A549 (cell line): ENCODE measurements around the gene NKAIN2. TPM values are rescaled to one million over a fixed set of nuclear protein-coding genes. Genes with fewer than 3 reads are reported as not detected.

ENCODE experiments used
- ATAC-seq, 2 experiments: fragments of 200-7000 bp in 1 of 2; fragments of >200 bp in 1 of 2; cut with Nextera tagmentation in 1 of 2; cut with Tn5 transposase in 1 of 2; 3 replicates each; pipeline versions ENCODE4 v1.8.0 to v1.9.1; 2018 to 2020; ENCODE audit warnings: mild to moderate bottlenecking in 1 of 2, moderate library complexity in 1 of 2
- CTCF ChIA-PET: fragments of 300-600 bp; sonication (Branson Sonifier 250); formaldehyde crosslinking; extraction: SDS; loops from one replicate; lab custom pipeline; 2021; ENCODE audit warnings: antibody characterized with exemption, inconsistent platforms; lab: Yijun Ruan, JAX
- POLR2A ChIA-PET: fragments of 350-600 bp; formaldehyde crosslinking; extraction: SDS; loops from one replicate; lab custom pipeline; 2021; ENCODE audit warnings: antibody characterized with exemption, inconsistent platforms; lab: Yijun Ruan, JAX
- DNase-seq, 2 experiments: peaks; one replicate each; pipeline versions ENCODE4 v3.0.0 to v3.0.0-alpha.2; 2011 to 2016; ENCODE audit warnings: low read depth in 1 of 2, low spot score in 1 of 2
- FAIRE-seq: peaks from 2 replicates; lab custom pipeline; 2011; peaks lifted over from hg19 to GRCh38; lab: Jason Lieb, UNC
- H3K27ac ChIP-seq, 2 experiments: fragments of >200 bp; sonication (Bioruptor Twin); formaldehyde crosslinking; 3 replicates each; pipeline ENCODE4 v1.5.1; 2016 to 2017
- H3K4me1 ChIP-seq: fragments of >200 bp; sonication (Bioruptor Twin); formaldehyde crosslinking; 3 replicates; pipeline ENCODE4 v1.6.1; 2016
- H3K4me2 ChIP-seq: fragments of >200 bp; sonication (Bioruptor Twin); formaldehyde crosslinking; 3 replicates; pipeline ENCODE4 v1.6.1; 2016
- H3K4me3 ChIP-seq: fragments of >200 bp; sonication (Bioruptor Twin); formaldehyde crosslinking; 3 replicates; pipeline ENCODE4 v1.5.1; 2016
- H3K9me3 ChIP-seq: fragments of >200 bp; sonication (Bioruptor Twin); formaldehyde crosslinking; 3 replicates; pipeline ENCODE4 v1.6.1; 2016
- CBX8 ChIP-seq: fragments of 200-600 bp; sonication (generic); IDR thresholded peaks from 2 replicates; pipeline ENCODE4 v1.6.1; 2016
- EHF ChIP-seq: fragments of 250-450 bp; sonication (Bioruptor Pico); IDR thresholded peaks from 2 replicates; pipeline ENCODE4 v1.5.0; 2020; ENCODE audit warnings: mild to moderate bottlenecking
- EP300 ChIP-seq, 2 experiments: fragments of >200 bp; sonication (Bioruptor Twin); formaldehyde crosslinking; IDR thresholded peaks; 2 replicates in 1 of 2; 3 replicates in 1 of 2; pipeline ENCODE4 v1.6.1; 2016 to 2017
- HDAC2 ChIP-seq: fragments of 200-600 bp; sonication (generic); IDR thresholded peaks from 2 replicates; pipeline ENCODE4 v1.6.1; 2016
- JUN ChIP-seq, 2 experiments: fragments of >200 bp; sonication (Bioruptor Twin); formaldehyde crosslinking; IDR thresholded peaks; 2 replicates in 1 of 2; 3 replicates in 1 of 2; pipeline ENCODE4 v1.6.1; 2016 to 2017
- JUNB ChIP-seq: fragments of >200 bp; sonication (Bioruptor Twin); formaldehyde crosslinking; IDR thresholded peaks from 2 replicates; pipeline ENCODE4 v1.6.1; 2016
- KDM1A ChIP-seq: fragments of 200-600 bp; sonication (generic); IDR thresholded peaks from 2 replicates; pipeline ENCODE4 v1.6.1; 2016; ENCODE audit warnings: low read depth, mild to moderate bottlenecking
- MAFK ChIP-seq: fragments of 450-650 bp; IDR thresholded peaks from 2 replicates; pipeline ENCODE4 v1.6.1; 2014; ENCODE audit not compliant: partially characterized antibody
- NFE2L2 ChIP-seq: fragments of 150-350 bp; conservative IDR thresholded peaks from 2 replicates; pipeline ENCODE4 v1.6.1; 2014; ENCODE audit warnings: low read length
- NPAS2 ChIP-seq: fragments of 250-450 bp; sonication (Bioruptor Pico); IDR thresholded peaks from 2 replicates; pipeline ENCODE4 v1.8.0; 2022; ENCODE audit warnings: mild to moderate bottlenecking, moderate library complexity, borderline replicate concordance
- SMC3 ChIP-seq: fragments of >200 bp; sonication (Bioruptor Twin); formaldehyde crosslinking; IDR thresholded peaks from 3 replicates; pipeline ENCODE4 v1.6.1; 2018; ENCODE audit warnings: inconsistent platforms
- ZFP36 ChIP-seq: fragments of 450-650 bp; IDR thresholded peaks from 2 replicates; pipeline ENCODE4 v1.6.1; 2014; ENCODE audit warnings: borderline replicate concordance; ENCODE audit not compliant: partially characterized antibody
- WGBS: methylation state at CpG from one replicate; pipeline ENCODE4 v1.1.6; 2017; ENCODE audit errors: missing lambda C conversion rate; 5-methylcytosine and 5-hydroxymethylcytosine counted together
- polyA plus RNA-seq, 4 experiments: library from polyadenylated mRNA; depleted of rRNA in 3 of 4; stranded (reverse); fragments of >200 nt; fragmentation: RNase III in 1 of 4; extraction: RNeasy Plus Mini Kit Qiagen cat#74134 plus additional on column Dnase treatment in 1 of 4; gene quantifications; 2 replicates in 3 of 4; 3 replicates in 1 of 4; pipeline ENCODE4 v1.2.3, GENCODE V29; 2011 to 2017
- TF ChIP-seq, protein P1 (sequence below): fragments of 250-450 bp; sonication (Bioruptor Pico); IDR thresholded peaks from 2 replicates; pipeline ENCODE4 v1.5.0; 2020; ENCODE audit warnings: low read depth, mild to moderate bottlenecking, moderate library complexity
- TF ChIP-seq, protein P2 (sequence below): fragments of 250-450 bp; sonication (Bioruptor Pico); IDR thresholded peaks from 2 replicates; pipeline ENCODE4 v1.5.0; 2021; ENCODE audit warnings: mild to moderate bottlenecking, moderate library complexity, borderline replicate concordance
- TF ChIP-seq, protein P3 (sequence below): fragments of >200 bp; sonication (Bioruptor Twin); formaldehyde crosslinking; IDR thresholded peaks from 3 replicates; pipeline ENCODE4 v1.6.1; 2016
- TF ChIP-seq, protein P4 (sequence below): IDR thresholded peaks from 2 replicates; pipeline ENCODE4 v1.6.1; 2012
- TF ChIP-seq, protein P5 (sequence below): fragments of 200-600 bp; sonication (generic); IDR thresholded peaks from 2 replicates; pipeline ENCODE4 v1.6.1; 2016; ENCODE audit warnings: antibody characterized with exemption, mild to moderate bottlenecking, moderate library complexity
- TF ChIP-seq, protein P6 (sequence below): fragments of 150-350 bp; IDR thresholded peaks from 2 replicates; pipeline ENCODE4 v1.6.1; 2014; ENCODE audit warnings: low read depth, mild to moderate bottlenecking, low read length

NKAIN2 gene
- polyA plus RNA-seq, 2 of the 4 experiments (the other 2 are of a cell fraction), result not detected

DNA sequence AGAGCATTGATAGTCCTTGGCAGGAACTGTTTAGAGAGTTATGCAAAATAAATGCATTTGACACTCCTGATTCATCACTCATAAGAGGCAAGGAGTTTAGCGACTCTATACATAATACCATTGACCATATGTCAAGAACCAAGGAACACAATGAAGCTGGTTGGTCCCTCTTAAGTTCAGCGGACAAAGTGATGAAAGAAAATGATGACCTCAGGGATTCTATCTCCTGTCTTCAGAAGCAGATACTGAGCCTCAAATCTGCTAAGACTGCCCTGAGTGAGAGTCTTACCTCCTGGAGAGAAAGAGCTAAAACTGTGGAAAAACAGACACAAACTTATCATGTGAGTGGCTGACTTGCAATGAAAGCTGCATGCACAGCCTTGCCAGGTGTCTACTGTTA, 9.5 kb upstream of the NKAIN2 start:
- ChIA-PET POLR2A (no interaction called here), CTCF (no interaction called here)
- no peak for FAIRE-seq
- no peak for DNase-seq
- Histone ChIP-seq H3K4me2 (no peak overlapping the region), H3K4me1 (no peaks in the 10 kb centered on the region), H3K27ac (no peak overlapping the region), H3K4me3 (no peak overlapping the region), H3K9me3 (no peaks in the 10 kb centered on the region)
- ATAC-seq, result no peak
- WGBS, result 38% methylated on average over 2 of the region's 2 CpGs
- TF ChIP-seq MAFK (peak; percentile 12), KDM1A (no peak)

DNA sequence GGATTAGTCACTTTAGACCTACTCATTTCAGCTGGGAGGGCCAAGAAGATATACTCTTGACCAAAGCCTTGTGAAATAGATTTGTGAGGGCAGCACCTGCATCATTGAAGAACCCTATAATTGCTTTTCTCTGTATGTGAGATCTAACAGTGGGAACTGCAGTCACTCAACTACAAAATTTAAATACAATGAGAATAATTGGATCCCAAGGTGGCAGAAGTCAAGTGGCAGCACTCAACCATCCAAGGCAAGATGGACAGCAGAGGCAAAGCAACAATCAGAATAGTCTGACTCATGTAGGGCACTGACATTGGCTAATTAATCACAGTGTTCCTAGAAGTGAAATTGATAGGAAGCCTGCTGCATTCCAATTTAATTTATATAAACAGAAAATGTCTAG, 8.9 kb upstream of the NKAIN2 start:
- ATAC-seq (no peak), FAIRE-seq (no peak), DNase-seq (no peak)
- Histone ChIP-seq H3K4me1 (no peaks in the 10 kb centered on the region), H3K9me3 (no peaks in the 10 kb centered on the region), H3K27ac (no peak overlapping the region), H3K4me3 (no peak overlapping the region), H3K4me2 (no peak overlapping the region)
- ChIA-PET CTCF (no interaction called here), POLR2A (no interaction called here)
- TF ChIP-seq KDM1A, result no peak
- TF ChIP-seq, protein P1, sequence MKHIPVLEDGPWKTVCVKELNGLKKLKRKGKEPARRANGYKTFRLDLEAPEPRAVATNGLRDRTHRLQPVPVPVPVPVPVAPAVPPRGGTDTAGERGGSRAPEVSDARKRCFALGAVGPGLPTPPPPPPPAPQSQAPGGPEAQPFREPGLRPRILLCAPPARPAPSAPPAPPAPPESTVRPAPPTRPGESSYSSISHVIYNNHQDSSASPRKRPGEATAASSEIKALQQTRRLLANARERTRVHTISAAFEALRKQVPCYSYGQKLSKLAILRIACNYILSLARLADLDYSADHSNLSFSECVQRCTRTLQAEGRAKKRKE (CRISPR knock-in tag), result no peak
- TF ChIP-seq JUN (IDR thresholded peaks at IDR 0.05), result no peak

DNA sequence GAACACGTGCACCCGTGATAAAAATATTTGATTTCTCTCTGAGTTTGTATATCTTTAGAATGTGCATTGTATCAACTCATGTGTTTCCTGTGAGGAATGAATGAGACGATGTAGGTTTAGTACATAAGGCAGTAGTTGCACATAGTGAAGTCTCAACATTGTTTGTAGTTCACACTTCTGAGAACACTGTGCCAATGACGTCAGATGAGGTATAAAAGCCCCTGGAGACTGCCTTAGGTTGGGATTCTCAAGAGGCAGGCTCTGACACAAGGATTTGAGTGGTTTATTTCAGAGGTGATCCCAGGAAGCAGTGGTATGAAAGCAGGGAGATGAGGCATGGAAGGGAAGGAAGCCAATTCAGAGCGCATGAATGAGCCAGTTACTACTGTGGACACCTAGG, 2.6 kb upstream of the NKAIN2 start:
- WGBS, result 21% methylated on average over 5 of the region's 5 CpGs
- POLR2A ChIA-PET, result no interaction called here
- no peak overlapping the region for H3K27ac ChIP-seq
- CTCF ChIA-PET, result interaction anchor here (2.5 kb wide), 1 partner anchor 1054 kb away, joined by 9 read pairs; no protein-coding TSS in a partner anchor
- no peak for DNase-seq
- H3K4me2 ChIP-seq, result no peak overlapping the region
- TF ChIP-seq JUNB, result no peak
- TF ChIP-seq NFE2L2, result no peak
- no peak for TF ChIP-seq ZFP36
- TF ChIP-seq EP300 (IDR thresholded peaks at IDR 0.05), result no peak
- TF ChIP-seq HDAC2, result no peak
- TF ChIP-seq, protein P2, sequence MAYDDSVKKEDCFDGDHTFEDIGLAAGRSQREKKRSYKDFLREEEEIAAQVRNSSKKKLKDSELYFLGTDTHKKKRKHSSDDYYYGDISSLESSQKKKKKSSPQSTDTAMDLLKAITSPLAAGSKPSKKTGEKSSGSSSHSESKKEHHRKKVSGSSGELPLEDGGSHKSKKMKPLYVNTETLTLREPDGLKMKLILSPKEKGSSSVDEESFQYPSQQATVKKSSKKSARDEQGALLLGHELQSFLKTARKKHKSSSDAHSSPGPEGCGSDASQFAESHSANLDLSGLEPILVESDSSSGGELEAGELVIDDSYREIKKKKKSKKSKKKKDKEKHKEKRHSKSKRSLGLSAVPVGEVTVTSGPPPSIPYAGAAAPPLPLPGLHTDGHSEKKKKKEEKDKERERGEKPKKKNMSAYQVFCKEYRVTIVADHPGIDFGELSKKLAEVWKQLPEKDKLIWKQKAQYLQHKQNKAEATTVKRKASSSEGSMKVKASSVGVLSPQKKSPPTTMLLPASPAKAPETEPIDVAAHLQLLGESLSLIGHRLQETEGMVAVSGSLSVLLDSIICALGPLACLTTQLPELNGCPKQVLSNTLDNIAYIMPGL (CRISPR knock-in tag), result no peak
- no peak for TF ChIP-seq CBX8
- TF ChIP-seq SMC3, result no peak
- no peak for TF ChIP-seq EHF (CRISPR knock-in tag)
- TF ChIP-seq, protein P3, sequence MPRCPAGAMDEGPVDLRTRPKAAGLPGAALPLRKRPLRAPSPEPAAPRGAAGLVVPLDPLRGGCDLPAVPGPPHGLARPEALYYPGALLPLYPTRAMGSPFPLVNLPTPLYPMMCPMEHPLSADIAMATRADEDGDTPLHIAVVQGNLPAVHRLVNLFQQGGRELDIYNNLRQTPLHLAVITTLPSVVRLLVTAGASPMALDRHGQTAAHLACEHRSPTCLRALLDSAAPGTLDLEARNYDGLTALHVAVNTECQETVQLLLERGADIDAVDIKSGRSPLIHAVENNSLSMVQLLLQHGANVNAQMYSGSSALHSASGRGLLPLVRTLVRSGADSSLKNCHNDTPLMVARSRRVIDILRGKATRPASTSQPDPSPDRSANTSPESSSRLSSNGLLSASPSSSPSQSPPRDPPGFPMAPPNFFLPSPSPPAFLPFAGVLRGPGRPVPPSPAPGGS, result no peak
- TF ChIP-seq, protein P4, sequence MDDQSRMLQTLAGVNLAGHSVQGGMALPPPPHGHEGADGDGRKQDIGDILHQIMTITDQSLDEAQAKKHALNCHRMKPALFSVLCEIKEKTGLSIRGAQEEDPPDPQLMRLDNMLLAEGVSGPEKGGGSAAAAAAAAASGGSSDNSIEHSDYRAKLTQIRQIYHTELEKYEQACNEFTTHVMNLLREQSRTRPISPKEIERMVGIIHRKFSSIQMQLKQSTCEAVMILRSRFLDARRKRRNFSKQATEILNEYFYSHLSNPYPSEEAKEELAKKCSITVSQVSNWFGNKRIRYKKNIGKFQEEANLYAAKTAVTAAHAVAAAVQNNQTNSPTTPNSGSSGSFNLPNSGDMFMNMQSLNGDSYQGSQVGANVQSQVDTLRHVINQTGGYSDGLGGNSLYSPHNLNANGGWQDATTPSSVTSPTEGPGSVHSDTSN, result no peak
- TF ChIP-seq, protein P5, sequence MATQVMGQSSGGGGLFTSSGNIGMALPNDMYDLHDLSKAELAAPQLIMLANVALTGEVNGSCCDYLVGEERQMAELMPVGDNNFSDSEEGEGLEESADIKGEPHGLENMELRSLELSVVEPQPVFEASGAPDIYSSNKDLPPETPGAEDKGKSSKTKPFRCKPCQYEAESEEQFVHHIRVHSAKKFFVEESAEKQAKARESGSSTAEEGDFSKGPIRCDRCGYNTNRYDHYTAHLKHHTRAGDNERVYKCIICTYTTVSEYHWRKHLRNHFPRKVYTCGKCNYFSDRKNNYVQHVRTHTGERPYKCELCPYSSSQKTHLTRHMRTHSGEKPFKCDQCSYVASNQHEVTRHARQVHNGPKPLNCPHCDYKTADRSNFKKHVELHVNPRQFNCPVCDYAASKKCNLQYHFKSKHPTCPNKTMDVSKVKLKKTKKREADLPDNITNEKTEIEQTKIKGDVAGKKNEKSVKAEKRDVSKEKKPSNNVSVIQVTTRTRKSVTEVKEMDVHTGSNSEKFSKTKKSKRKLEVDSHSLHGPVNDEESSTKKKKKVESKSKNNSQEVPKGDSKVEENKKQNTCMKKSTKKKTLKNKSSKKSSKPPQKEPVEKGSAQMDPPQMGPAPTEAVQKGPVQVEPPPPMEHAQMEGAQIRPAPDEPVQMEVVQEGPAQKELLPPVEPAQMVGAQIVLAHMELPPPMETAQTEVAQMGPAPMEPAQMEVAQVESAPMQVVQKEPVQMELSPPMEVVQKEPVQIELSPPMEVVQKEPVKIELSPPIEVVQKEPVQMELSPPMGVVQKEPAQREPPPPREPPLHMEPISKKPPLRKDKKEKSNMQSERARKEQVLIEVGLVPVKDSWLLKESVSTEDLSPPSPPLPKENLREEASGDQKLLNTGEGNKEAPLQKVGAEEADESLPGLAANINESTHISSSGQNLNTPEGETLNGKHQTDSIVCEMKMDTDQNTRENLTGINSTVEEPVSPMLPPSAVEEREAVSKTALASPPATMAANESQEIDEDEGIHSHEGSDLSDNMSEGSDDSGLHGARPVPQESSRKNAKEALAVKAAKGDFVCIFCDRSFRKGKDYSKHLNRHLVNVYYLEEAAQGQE, result no peak
- TF ChIP-seq NPAS2, result no peak
- TF ChIP-seq, protein P6, sequence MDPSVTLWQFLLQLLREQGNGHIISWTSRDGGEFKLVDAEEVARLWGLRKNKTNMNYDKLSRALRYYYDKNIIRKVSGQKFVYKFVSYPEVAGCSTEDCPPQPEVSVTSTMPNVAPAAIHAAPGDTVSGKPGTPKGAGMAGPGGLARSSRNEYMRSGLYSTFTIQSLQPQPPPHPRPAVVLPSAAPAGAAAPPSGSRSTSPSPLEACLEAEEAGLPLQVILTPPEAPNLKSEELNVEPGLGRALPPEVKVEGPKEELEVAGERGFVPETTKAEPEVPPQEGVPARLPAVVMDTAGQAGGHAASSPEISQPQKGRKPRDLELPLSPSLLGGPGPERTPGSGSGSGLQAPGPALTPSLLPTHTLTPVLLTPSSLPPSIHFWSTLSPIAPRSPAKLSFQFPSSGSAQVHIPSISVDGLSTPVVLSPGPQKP, result no peak
- TF ChIP-seq, all 56 proteins: peak for 0
- FAIRE-seq (no peak), ATAC-seq (no peak)
- no peaks in the 10 kb centered on the region for H3K4me1 ChIP-seq
- no peak overlapping the region for H3K4me3 ChIP-seq
- H3K9me3 ChIP-seq, result no peaks in the 10 kb centered on the region
